NCI-H82 (cell line): Measurements from ENCODE around the gene MSI2.

Source experiments
- DNase-seq: peaks from one replicate; lab custom pipeline; 2025; lab: John Stamatoyannopoulos, UW

MSI2 gene

GRCh38 chr17:57270801-57271245 is 14.5 kb downstream of the MSI2 start:
- DNase-seq, result no peak

- DNase-seq, result no peak
These were observed 15.5 kb downstream of the MSI2 start for GRCh38 chr17:57271821-57272220.

- no peak for DNase-seq
These were observed 17.2 kb downstream of the MSI2 start for GRCh38 chr17:57273490-57273889.

- DNase-seq, result no peak
These were observed 17.8 kb downstream of the MSI2 start for GRCh38 chr17:57274162-57274561.

- no peak for DNase-seq
These were observed 18.9 kb downstream of the MSI2 start for GRCh38 chr17:57275071-57275764.

GRCh38 chr17:57276621-57277020 is 20.3 kb downstream of the MSI2 start:
- no peak for DNase-seq

GRCh38 chr17:57277923-57278604 is 21.7 kb downstream of the MSI2 start:
- no peak for DNase-seq

- no peak for DNase-seq
These were observed 22.5 kb downstream of the MSI2 start for GRCh38 chr17:57278740-57279387.

GRCh38 chr17:57279432-57279831 is 23.1 kb downstream of the MSI2 start:
- no peak for DNase-seq

- no peak for DNase-seq
These were observed 25.6 kb downstream of the MSI2 start for GRCh38 chr17:57281887-57282286.

- no peak for DNase-seq
These were observed 26.0 kb downstream of the MSI2 start for GRCh38 chr17:57282296-57282695.

- no peak for DNase-seq
These were observed 27.1 kb downstream of the MSI2 start for GRCh38 chr17:57283203-57283971.

- DNase-seq, result no peak
These were observed 28.3 kb downstream of the MSI2 start for GRCh38 chr17:57284583-57284982.

GRCh38 chr17:57284984-57285646 is 28.8 kb downstream of the MSI2 start:
- DNase-seq, result no peak

- DNase-seq, result no peak
These were observed 29.4 kb downstream of the MSI2 start for GRCh38 chr17:57285701-57286100.

- no peak for DNase-seq
These were observed 30.2 kb downstream of the MSI2 start for GRCh38 chr17:57286399-57287105.

GRCh38 chr17:57288040-57288772 is 31.9 kb downstream of the MSI2 start:
- no peak for DNase-seq

GRCh38 chr17:57288773-57289121 is 32.4 kb downstream of the MSI2 start:
- no peak for DNase-seq

- DNase-seq, result no peak
These were observed 32.8 kb downstream of the MSI2 start for GRCh38 chr17:57289130-57289529.

GRCh38 chr17:57289613-57290012 is 33.3 kb downstream of the MSI2 start:
- DNase-seq, result no peak

GRCh38 chr17:57290981-57291380 is 34.7 kb downstream of the MSI2 start:
- no peak for DNase-seq
